Calu3 (cell line): ENCODE data around the gene MBNL3. TPM values are rescaled to one million over a fixed set of nuclear protein-coding genes. Genes with fewer than 3 reads are reported as not detected.
"Not testable (repeated sequence)": the region's sequence is repeated elsewhere in the genome, so short reads cannot be mapped to it uniquely, and the experiment has no call there.

Experiments
- BruUV-seq: library from RNA; stranded (reverse); fragments of 400-500 nt; replicated peaks from 2 replicates; lab custom pipeline; 2021; lab: Mats Ljungman, UMichigan
- CTCF ChIA-PET: fragments of 300-600 bp; sonication (Branson Sonifier 250); formaldehyde crosslinking; loops from one replicate; lab custom pipeline; 2022; ENCODE audit warnings: antibody characterized with exemption; lab: Charles Lee
- DNase-seq: peaks from one replicate; pipeline ENCODE4 v3.0.0; 2022
- H3K27ac Mint-ChIP-seq: one replicate; pipeline ENCODE4 v1.8.0; 2022; ENCODE audit warnings: mixed read lengths; ENCODE audit not compliant: unreplicated experiment
- H3K27me3 Mint-ChIP-seq: one replicate; pipeline ENCODE4 v1.8.0; 2022; ENCODE audit warnings: mixed read lengths; ENCODE audit not compliant: unreplicated experiment
- H3K36me3 Mint-ChIP-seq: one replicate; pipeline ENCODE4 v1.8.0; 2022; ENCODE audit warnings: mild to moderate bottlenecking, moderate library complexity, mixed read lengths; ENCODE audit not compliant: insufficient read depth, unreplicated experiment
- H3K4me1 Mint-ChIP-seq: one replicate; pipeline ENCODE4 v1.8.0; 2022; ENCODE audit warnings: mild to moderate bottlenecking, low read depth, mixed read lengths; ENCODE audit not compliant: unreplicated experiment
- H3K4me3 Mint-ChIP-seq: one replicate; pipeline ENCODE4 v1.8.0; 2022; ENCODE audit warnings: mild to moderate bottlenecking, low read depth, moderate library complexity, mixed read lengths; ENCODE audit not compliant: unreplicated experiment
- H3K9me3 Mint-ChIP-seq: one replicate; pipeline ENCODE4 v1.8.0; 2022; ENCODE audit warnings: low read depth, mixed read lengths; ENCODE audit not compliant: unreplicated experiment
- intact Hi-C: fragments of 100-400 bp; cut with micrococcal nuclease; formaldehyde crosslinking; loops from one replicate; pipeline ENCODE4 v1.10.0; 2022; ENCODE audit not compliant: unreplicated experiment
- total RNA-seq: library from RNA; stranded (reverse); gene quantifications from 2 replicates; pipeline ENCODE4 v1.2.3, GENCODE V29; 2022
- TF ChIP-seq, protein P1 (sequence below): fragments of 200-600 bp; IDR thresholded peaks from one replicate; pipeline ENCODE4 v1.8.0; 2022; ENCODE audit warnings: antibody characterized with exemption; ENCODE audit not compliant: unreplicated experiment

MBNL3 gene
- total RNA-seq, 1 experiment from 2014 or later, result 18.9 TPM

DNA sequence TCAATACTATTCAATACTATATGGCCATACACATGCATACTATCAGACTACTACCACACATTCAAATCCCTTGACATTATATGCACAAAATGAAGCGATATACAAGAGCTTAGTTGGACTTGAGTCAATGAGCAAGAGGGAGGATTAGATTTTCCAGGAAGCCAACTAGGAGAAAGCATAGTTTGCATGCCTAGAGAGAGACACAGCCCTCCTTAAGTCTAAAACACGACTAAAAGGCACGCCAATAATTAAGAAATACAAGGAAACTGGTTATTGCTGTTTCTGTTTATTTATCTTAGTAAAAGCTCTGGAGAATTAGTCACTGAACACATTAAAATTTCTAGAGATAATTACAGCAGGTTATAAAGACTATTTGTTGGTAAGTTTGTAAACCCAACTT lies 21.8 kb downstream of the MBNL3 start:
- intact Hi-C loops, result no loop called here
- H3K27ac Mint-ChIP-seq, result peak overlapping the region; percentile 77
- no TSS peak for BruUV-seq
- CTCF ChIA-PET, result interaction anchor here (1.4 kb wide), 1 partner anchor 144 kb away, joined by 4 read pairs; no protein-coding TSS in a partner anchor
- H3K27me3 Mint-ChIP-seq, result no peaks in the 10 kb centered on the region
- H3K4me1 Mint-ChIP-seq, result peaks cover 11% of the 10 kb centered on the region
- H3K36me3 Mint-ChIP-seq, result no peaks in the 10 kb centered on the region
- H3K4me3 Mint-ChIP-seq, result no peak overlapping the region
- TF ChIP-seq, protein P1, sequence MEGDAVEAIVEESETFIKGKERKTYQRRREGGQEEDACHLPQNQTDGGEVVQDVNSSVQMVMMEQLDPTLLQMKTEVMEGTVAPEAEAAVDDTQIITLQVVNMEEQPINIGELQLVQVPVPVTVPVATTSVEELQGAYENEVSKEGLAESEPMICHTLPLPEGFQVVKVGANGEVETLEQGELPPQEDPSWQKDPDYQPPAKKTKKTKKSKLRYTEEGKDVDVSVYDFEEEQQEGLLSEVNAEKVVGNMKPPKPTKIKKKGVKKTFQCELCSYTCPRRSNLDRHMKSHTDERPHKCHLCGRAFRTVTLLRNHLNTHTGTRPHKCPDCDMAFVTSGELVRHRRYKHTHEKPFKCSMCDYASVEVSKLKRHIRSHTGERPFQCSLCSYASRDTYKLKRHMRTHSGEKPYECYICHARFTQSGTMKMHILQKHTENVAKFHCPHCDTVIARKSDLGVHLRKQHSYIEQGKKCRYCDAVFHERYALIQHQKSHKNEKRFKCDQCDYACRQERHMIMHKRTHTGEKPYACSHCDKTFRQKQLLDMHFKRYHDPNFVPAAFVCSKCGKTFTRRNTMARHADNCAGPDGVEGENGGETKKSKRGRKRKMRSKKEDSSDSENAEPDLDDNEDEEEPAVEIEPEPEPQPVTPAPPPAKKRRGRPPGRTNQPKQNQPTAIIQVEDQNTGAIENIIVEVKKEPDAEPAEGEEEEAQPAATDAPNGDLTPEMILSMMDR, result no peak
- no peaks in the 10 kb centered on the region for H3K9me3 Mint-ChIP-seq
- DNase-seq, result no peak

DNA sequence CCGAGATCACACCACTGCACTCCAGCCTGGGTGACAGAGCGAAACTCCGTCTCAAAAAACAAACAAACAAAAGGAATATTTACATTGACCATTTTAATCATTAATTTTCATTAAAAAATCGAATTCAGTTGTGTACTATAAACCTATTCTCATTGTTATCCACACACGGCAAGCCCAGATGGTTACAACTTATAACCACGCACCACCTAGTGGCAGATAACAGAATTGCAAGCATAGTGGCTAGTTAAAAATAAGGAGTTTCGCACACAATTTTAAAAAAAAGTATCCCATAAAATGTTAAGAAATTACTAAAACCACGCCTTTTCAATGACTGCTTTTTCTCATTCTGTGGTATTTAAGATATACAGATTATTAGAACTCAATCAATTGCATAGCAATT lies 25.4 kb downstream of the MBNL3 start:
- peaks cover 11% of the 10 kb centered on the region for H3K4me1 Mint-ChIP-seq
- no peaks in the 10 kb centered on the region for H3K36me3 Mint-ChIP-seq
- no peak for DNase-seq
- no peaks in the 10 kb centered on the region for H3K27me3 Mint-ChIP-seq
- no peak overlapping the region for H3K27ac Mint-ChIP-seq
- BruUV-seq, result no TSS peak
- CTCF ChIA-PET, result no interaction called here
- TF ChIP-seq, protein P1, result peak; percentile 54
- H3K9me3 Mint-ChIP-seq, result peaks cover 3% of the 10 kb centered on the region
- intact Hi-C loops, result no loop called here
- H3K4me3 Mint-ChIP-seq, result no peak overlapping the region

DNA sequence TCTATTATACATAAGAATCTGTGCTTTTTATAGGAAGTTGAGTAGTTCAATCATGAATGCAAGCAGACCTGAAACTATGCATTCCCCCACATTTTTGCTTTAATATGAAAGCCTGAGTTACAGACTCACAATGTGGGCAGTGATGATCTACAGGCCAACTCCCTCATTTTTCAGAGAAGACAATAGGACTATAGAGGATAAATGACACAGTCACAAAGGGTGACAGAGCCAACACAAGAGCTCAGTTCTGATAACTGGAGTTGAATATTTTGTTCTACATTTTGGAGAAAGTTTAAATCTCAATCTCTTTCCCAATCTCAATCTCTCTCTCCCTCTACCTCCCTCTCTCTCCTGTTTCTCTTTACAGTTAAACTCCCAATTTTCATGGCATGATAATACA lies 27.0 kb downstream of the MBNL3 start:
- Mint-ChIP-seq H3K27ac (no peak overlapping the region), H3K4me3 (no peak overlapping the region), H3K27me3 (no peaks in the 10 kb centered on the region), H3K36me3 (no peaks in the 10 kb centered on the region), H3K4me1 (peaks cover 11% of the 10 kb centered on the region), H3K9me3 (peaks cover 7% of the 10 kb centered on the region)
- DNase-seq, result no peak
- no TSS peak for BruUV-seq
- CTCF ChIA-PET, result no interaction called here
- TF ChIP-seq, protein P1, result no peak
- intact Hi-C loops, result no loop called here

DNA sequence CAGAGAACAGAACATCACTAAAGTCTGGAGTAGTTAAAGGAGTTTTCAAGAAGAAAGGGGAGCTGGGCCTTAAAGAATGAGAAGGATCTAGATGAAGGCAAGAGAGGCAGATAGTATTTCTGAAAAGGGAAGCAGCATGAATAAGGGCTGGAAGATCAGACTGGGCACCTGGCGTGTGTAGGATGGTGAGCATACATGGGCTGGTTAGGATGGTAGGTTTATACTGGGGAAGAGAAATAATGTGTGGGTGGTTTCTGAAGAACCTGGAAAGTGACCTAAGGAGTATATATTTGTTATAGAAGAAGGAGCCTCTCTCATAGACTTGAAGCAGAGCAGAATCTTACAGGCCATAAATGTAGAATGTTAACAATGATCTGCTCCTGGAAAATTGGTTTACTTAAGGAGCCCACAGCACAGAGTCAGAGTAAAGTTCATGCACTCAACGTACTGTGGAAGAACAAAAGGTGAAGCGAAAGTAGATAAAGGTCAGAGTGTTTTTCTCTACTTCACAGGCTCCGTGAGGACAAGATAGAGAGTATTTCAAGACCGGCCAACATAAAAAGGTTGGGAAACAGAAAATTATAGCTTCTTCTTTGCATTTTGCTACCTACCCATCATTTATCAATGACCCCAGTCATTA lies 35.8 kb downstream of the MBNL3 start:
- intact Hi-C loops, result no loop called here
- H3K27me3 Mint-ChIP-seq, result no peaks in the 10 kb centered on the region
- TF ChIP-seq, protein P1, result no peak
- H3K4me3 Mint-ChIP-seq, result no peak overlapping the region
- peaks cover 24% of the 10 kb centered on the region for H3K9me3 Mint-ChIP-seq
- no TSS peak for BruUV-seq
- no peaks in the 10 kb centered on the region for H3K36me3 Mint-ChIP-seq
- DNase-seq, result no peak
- no peak overlapping the region for H3K27ac Mint-ChIP-seq
- CTCF ChIA-PET, result no interaction called here
- no peaks in the 10 kb centered on the region for H3K4me1 Mint-ChIP-seq

DNA sequence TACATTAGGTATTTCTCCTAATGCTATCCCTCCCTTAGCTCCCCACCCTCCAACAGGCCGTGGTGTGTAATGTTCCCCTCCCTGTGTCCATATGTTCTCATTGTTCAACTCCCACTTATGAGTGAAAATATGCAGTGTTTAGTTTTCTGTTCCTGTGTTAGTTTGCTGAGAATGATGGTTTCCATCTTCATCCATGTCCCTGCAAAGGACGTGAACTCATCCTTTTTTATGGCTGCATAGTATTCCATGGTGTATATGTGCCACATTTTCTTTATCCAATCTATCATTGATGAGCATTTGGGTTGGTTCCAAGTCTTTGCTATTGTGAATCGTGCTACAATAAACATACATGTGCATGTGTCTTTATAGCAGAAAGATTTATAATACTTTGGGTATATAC lies 42.9 kb downstream of the MBNL3 start:
- H3K27ac Mint-ChIP-seq, H3K4me1 Mint-ChIP-seq, H3K36me3 Mint-ChIP-seq, CTCF ChIA-PET, DNase-seq, H3K27me3 Mint-ChIP-seq, intact Hi-C loops, H3K4me3 Mint-ChIP-seq, BruUV-seq: not testable (repeated sequence)
- H3K9me3 Mint-ChIP-seq, result peaks cover 12% of the 10 kb centered on the region
